ENCODE measurements around the gene CALN1.

GRCh38 chr7:71784180-71784579 lies 628.0 kb downstream of the CALN1 start:
- TF ChIP-seq POLR2AphosphoS5 (IDR thresholded peaks at IDR 0.05; ENCODE audit: low read depth), result no peak
- no peak for TF ChIP-seq EZH2 (IDR thresholded peaks at IDR 0.05; ENCODE audit: low read depth, unreplicated experiment)
- TF ChIP-seq ETS1 (IDR thresholded peaks at IDR 0.05), result no peak
- TF ChIP-seq ZNF331 (CRISPR knock-in tag; IDR thresholded peaks at IDR 0.05; ENCODE audit: low read depth), result no peak
- TF ChIP-seq EZH2phosphoT487 (IDR thresholded peaks at IDR 0.05; ENCODE audit: unreplicated experiment), result no peak
- TF ChIP-seq ZNF114 (CRISPR knock-in tag; IDR thresholded peaks at IDR 0.05), result no peak
- TF ChIP-seq CTCF (conservative IDR thresholded peaks at IDR 0.05; ENCODE audit: low read depth in 2 of 2), result no peak
- no peak for TF ChIP-seq STAT1 (IDR thresholded peaks at IDR 0.05; ENCODE audit: unreplicated experiment)

All from GM23338 (cell line).